Neuronal stem cell (in vitro differentiated cells): Measurements from ENCODE around the gene DTNBP1.
A peak's percentile ranks its signal among the peaks of the same experiment; 100 is the strongest.

ENCODE experiments used
- DNase-seq: peaks from one replicate; pipeline ENCODE4 v3.0.0-alpha.2; 2013; ENCODE audit warnings: low spot score
- H2AFZ ChIP-seq: one replicate; pipeline ENCODE4 v1.6.1; 2013; ENCODE audit warnings: mild to moderate bottlenecking, low read length, inconsistent platforms
- H2AK5ac ChIP-seq: 2 replicates; pipeline ENCODE4 v1.6.1; 2013; ENCODE audit warnings: low read depth, mild to moderate bottlenecking, inconsistent platforms, low read length, moderate library complexity, mixed read lengths
- H2BK120ac ChIP-seq: 2 replicates; pipeline ENCODE4 v1.6.1; 2013; ENCODE audit warnings: low read depth, mild to moderate bottlenecking, inconsistent platforms, low read length, moderate library complexity, mixed read lengths
- H2BK12ac ChIP-seq: one replicate; pipeline ENCODE4 v1.6.1; 2013; ENCODE audit warnings: low read length, inconsistent platforms
- H2BK15ac ChIP-seq: 2 replicates; pipeline ENCODE4 v1.6.1; 2013; ENCODE audit warnings: mild to moderate bottlenecking, low read length, inconsistent platforms, mixed read lengths
- H2BK5ac ChIP-seq: one replicate; pipeline ENCODE4 v1.6.1; 2013; ENCODE audit warnings: inconsistent platforms, mild to moderate bottlenecking, low read length, moderate library complexity
- H3K14ac ChIP-seq: one replicate; pipeline ENCODE4 v1.6.1; 2013; ENCODE audit warnings: low read length, inconsistent platforms
- H3K18ac ChIP-seq: 2 replicates; pipeline ENCODE4 v1.6.1; 2013; ENCODE audit warnings: low read length, inconsistent platforms
- H3K23ac ChIP-seq: 2 replicates; pipeline ENCODE4 v1.6.1; 2013; ENCODE audit warnings: low read depth, mild to moderate bottlenecking, mixed read lengths, low read length, inconsistent platforms; ENCODE audit not compliant: poor library complexity
- H3K27ac ChIP-seq: replicated peaks from 3 replicates; pipeline ENCODE4 v1.5.1; 2013; ENCODE audit warnings: low read length, inconsistent platforms
- H3K27me3 ChIP-seq, 3 experiments: 2 replicates each; pipeline ENCODE4 v1.6.1; 2013; ENCODE audit warnings: low read length in 3 of 3, mild to moderate bottlenecking in 2 of 3, inconsistent platforms in 1 of 3, low read depth in 1 of 3, mixed read lengths in 1 of 3, moderate library complexity in 1 of 3; ENCODE audit not compliant: control insufficient read depth in 3 of 3, insufficient read depth in 3 of 3
- H3K36me3 ChIP-seq, 2 donors: replicated peaks in 1 of 2; 2 replicates each; pipeline ENCODE4 v1.6.1; 2013; ENCODE audit warnings: low read length in 2 of 2; ENCODE audit not compliant: control insufficient read depth in 2 of 2, insufficient read depth in 2 of 2
- H3K4ac ChIP-seq: 2 replicates; pipeline ENCODE4 v1.6.1; 2013; ENCODE audit warnings: inconsistent platforms, mild to moderate bottlenecking, low read length, moderate library complexity
- H3K4me1 ChIP-seq, 2 donors: 1 replicate in 1 of 2; 2 replicates in 1 of 2; pipeline ENCODE4 v1.6.1; 2013; ENCODE audit warnings: low read length in 2 of 2, low read depth in 1 of 2; ENCODE audit not compliant: control insufficient read depth in 2 of 2, insufficient read depth in 1 of 2
- H3K4me2 ChIP-seq: one replicate; pipeline ENCODE4 v1.6.1; 2013; ENCODE audit warnings: mild to moderate bottlenecking, low read length, inconsistent platforms; ENCODE audit not compliant: insufficient read depth, poor library complexity, severe bottlenecking
- H3K4me3 ChIP-seq, 2 donors: 2 replicates each; pipeline ENCODE4 v1.5.1; 2013; ENCODE audit warnings: low read length in 2 of 2, mild to moderate bottlenecking in 2 of 2, inconsistent platforms in 1 of 2, moderate library complexity in 1 of 2
- H3K79me1 ChIP-seq: one replicate; pipeline ENCODE4 v1.6.1; 2013; ENCODE audit warnings: low read depth, mild to moderate bottlenecking, inconsistent platforms, low read length, moderate library complexity
- H3K9ac ChIP-seq: one replicate; pipeline ENCODE4 v1.6.1; 2013; ENCODE audit warnings: mild to moderate bottlenecking, low read depth, low read length, inconsistent platforms; ENCODE audit not compliant: poor library complexity
- H3K9me3 ChIP-seq, 2 donors: replicated peaks in 1 of 2; 2 replicates each; pipeline versions ENCODE3 to v1.6.1; 2013; ENCODE audit warnings: low read length in 2 of 2, mild to moderate bottlenecking in 2 of 2, inconsistent platforms in 1 of 2, low read depth in 1 of 2, mixed read lengths in 1 of 2, moderate library complexity in 1 of 2; ENCODE audit not compliant: control insufficient read depth in 2 of 2, insufficient read depth in 1 of 2
- H4K8ac ChIP-seq: one replicate; pipeline ENCODE4 v1.6.1; 2013; ENCODE audit warnings: low read depth, mild to moderate bottlenecking, inconsistent platforms, low read length, moderate library complexity
- H4K91ac ChIP-seq: one replicate; pipeline ENCODE4 v1.6.1; 2013; ENCODE audit warnings: low read length, low read depth, mild to moderate bottlenecking, inconsistent platforms; ENCODE audit not compliant: poor library complexity
- WGBS, 2 donors: extraction: QIAGEN DNeasy Blood & Tissue Kit; methylation state at CpG; one replicate each; pipeline ENCODE4 v1.1.7; 2013; ENCODE audit warnings: missing lambda C conversion rate in 2 of 2, mixed read lengths in 1 of 2; ENCODE audit not compliant: insufficient read length in 2 of 2, insufficient replicate concordance in 1 of 2; ENCODE audit errors: extremely low coverage in 2 of 2; 5-methylcytosine and 5-hydroxymethylcytosine counted together

DTNBP1 gene

GRCh38 chr6:15622045-15622740 lies 40.6 kb downstream of the DTNBP1 start:
- no peak overlapping the region for H3K4ac ChIP-seq
- H3K18ac ChIP-seq: no peak overlapping the region
- no peak for DNase-seq
- no peaks in the 10 kb centered on the region for H3K9me3 ChIP-seq
- no peak overlapping the region for H3K4me2 ChIP-seq
- no peak overlapping the region for H2BK120ac ChIP-seq
- no peak overlapping the region for H2BK5ac ChIP-seq
- H3K27me3 ChIP-seq: no peaks in the 10 kb centered on the region
- H3K4me1 ChIP-seq: peaks cover 4 to 14% of the 10 kb centered on the region in 2 donors
- H3K4me3 ChIP-seq: no peak overlapping the region
- H3K23ac ChIP-seq: no peak overlapping the region
- no peak overlapping the region for H4K8ac ChIP-seq
- H4K91ac ChIP-seq: no peak overlapping the region
- no peak overlapping the region for H2AFZ ChIP-seq
- H3K14ac ChIP-seq: no peak overlapping the region
- no peak overlapping the region for H3K27ac ChIP-seq
- no peaks in the 10 kb centered on the region for H3K36me3 ChIP-seq
- no CpG with 5 or more reads among the region's 4 CpGs for WGBS, 2 donors
- H3K79me1 ChIP-seq: no peaks in the 10 kb centered on the region
- H3K9ac ChIP-seq: no peak overlapping the region
- H2BK15ac ChIP-seq: no peak overlapping the region
- no peak overlapping the region for H2BK12ac ChIP-seq
- H2AK5ac ChIP-seq: no peak overlapping the region

- H3K27ac ChIP-seq: peak overlapping the region; percentile 19
Observed at GRCh38 chr6:15621203-15622044, 41.4 kb downstream of the DTNBP1 start.

GRCh38 chr6:15620611-15621010 lies 42.2 kb downstream of the DTNBP1 start:
- no peak overlapping the region for H3K18ac ChIP-seq
- H3K27me3 ChIP-seq: no peaks in the 10 kb centered on the region
- no CpG with 5 or more reads among the region's 4 CpGs for WGBS, 2 donors
- H3K4me1 ChIP-seq: peaks cover 8 to 22% of the 10 kb centered on the region in 2 donors
- no peak overlapping the region for H3K9ac ChIP-seq
- H3K4me3 ChIP-seq: no peak overlapping the region
- no peak overlapping the region for H4K8ac ChIP-seq
- H3K4me2 ChIP-seq: no peak overlapping the region
- no peak overlapping the region for H2BK5ac ChIP-seq
- no peak for DNase-seq
- H3K79me1 ChIP-seq: no peaks in the 10 kb centered on the region
- H3K27ac ChIP-seq: no peak overlapping the region
- H3K23ac ChIP-seq: no peak overlapping the region
- H3K9me3 ChIP-seq: no peaks in the 10 kb centered on the region
- H2BK120ac ChIP-seq: no peak overlapping the region
- no peak overlapping the region for H2AFZ ChIP-seq
- no peak overlapping the region for H3K4ac ChIP-seq
- H2AK5ac ChIP-seq: no peak overlapping the region
- no peak overlapping the region for H2BK12ac ChIP-seq
- no peak overlapping the region for H3K14ac ChIP-seq
- no peak overlapping the region for H4K91ac ChIP-seq
- H3K36me3 ChIP-seq: no peaks in the 10 kb centered on the region
- H2BK15ac ChIP-seq: no peak overlapping the region

More at GRCh38 chr6:15621203-15622044, 41.4 kb downstream of the DTNBP1 start:
- Histone ChIP-seq H2BK12ac (no peak overlapping the region), H4K91ac (no peak overlapping the region), H3K36me3 (no peaks in the 10 kb centered on the region), H3K79me1 (no peaks in the 10 kb centered on the region), H3K23ac (no peak overlapping the region), H3K4me2 (peak overlapping the region; percentile 21), H2BK5ac (no peak overlapping the region), H3K4me3 (no peak overlapping the region), H3K18ac (no peak overlapping the region), H4K8ac (no peak overlapping the region), H3K4me1 (peaks cover 4 to 16% of the 10 kb centered on the region in 2 donors), H3K14ac (no peak overlapping the region), H2AFZ (peak overlapping the region; percentile 74), H2AK5ac (no peak overlapping the region), H3K9me3 (no peaks in the 10 kb centered on the region), H3K9ac (no peak overlapping the region), H2BK15ac (no peak overlapping the region), H2BK120ac (no peak overlapping the region), H3K4ac (no peak overlapping the region), H3K27me3 (no peaks in the 10 kb centered on the region)
- no CpG with 5 or more reads among the region's 6 CpGs for WGBS, 2 donors
- peak; percentile 23 for DNase-seq

GRCh38 chr6:15619330-15619729 lies 43.5 kb downstream of the DTNBP1 start:
- Histone ChIP-seq H3K36me3 (peaks cover 0 to 6% of the 10 kb centered on the region in 2 donors), H3K4me1 (peaks cover 8 to 22% of the 10 kb centered on the region in 2 donors), H3K27me3 (no peaks in the 10 kb centered on the region), H3K4me3 (no peak overlapping the region), H2BK120ac (no peak overlapping the region), H2BK5ac (no peak overlapping the region), H2BK15ac (no peak overlapping the region), H3K79me1 (no peaks in the 10 kb centered on the region), H3K9ac (no peak overlapping the region), H3K27ac (no peak overlapping the region), H3K18ac (no peak overlapping the region), H2BK12ac (no peak overlapping the region), H3K9me3 (no peaks in the 10 kb centered on the region), H4K91ac (no peak overlapping the region), H3K4ac (no peak overlapping the region), H2AK5ac (no peak overlapping the region), H3K23ac (no peak overlapping the region), H4K8ac (no peak overlapping the region), H3K4me2 (no peak overlapping the region), H3K14ac (no peak overlapping the region), H2AFZ (no peak overlapping the region)
- DNase-seq: no peak
- WGBS, 2 donors: no CpG with 5 or more reads among the region's 1 CpG
